ENCODE data around the gene KDM5B.
"Not testable (repeated sequence)": the region's sequence is repeated elsewhere in the genome, so short reads cannot be mapped to it uniquely, and the experiment has no call there.

Gene KDM5B

DNA sequence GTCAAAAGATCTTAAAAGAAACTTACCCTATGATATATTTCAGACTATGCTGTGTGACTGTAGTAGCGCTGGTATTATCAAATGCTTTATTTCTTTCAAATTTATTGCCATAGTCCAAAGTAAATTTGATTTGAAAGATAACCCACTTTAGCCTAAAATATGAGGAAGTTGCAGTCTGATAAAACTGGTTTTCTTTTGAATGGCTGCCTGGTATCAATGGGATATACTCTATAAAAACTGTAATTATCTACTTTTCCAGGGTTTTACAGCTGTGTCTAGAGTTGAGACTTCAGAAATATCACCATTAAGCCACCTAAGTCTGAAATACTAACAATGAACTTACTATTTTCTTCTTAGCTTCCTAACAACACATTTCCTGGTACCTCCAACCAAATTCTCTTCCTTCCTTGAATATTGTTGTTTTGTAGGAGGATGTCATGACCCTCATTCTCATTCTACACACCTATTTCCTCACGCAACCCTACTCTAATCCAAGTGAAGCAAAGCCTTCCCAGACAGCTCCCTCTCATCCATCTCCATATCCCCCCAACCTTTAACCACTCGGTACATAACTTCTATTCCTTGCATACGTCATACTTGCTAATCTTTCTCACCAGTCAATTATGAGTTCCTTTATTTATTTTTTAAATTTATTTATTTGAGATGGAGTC, 17.0 kb downstream of the KDM5B start:
- DNase-seq = no peak

DNA sequence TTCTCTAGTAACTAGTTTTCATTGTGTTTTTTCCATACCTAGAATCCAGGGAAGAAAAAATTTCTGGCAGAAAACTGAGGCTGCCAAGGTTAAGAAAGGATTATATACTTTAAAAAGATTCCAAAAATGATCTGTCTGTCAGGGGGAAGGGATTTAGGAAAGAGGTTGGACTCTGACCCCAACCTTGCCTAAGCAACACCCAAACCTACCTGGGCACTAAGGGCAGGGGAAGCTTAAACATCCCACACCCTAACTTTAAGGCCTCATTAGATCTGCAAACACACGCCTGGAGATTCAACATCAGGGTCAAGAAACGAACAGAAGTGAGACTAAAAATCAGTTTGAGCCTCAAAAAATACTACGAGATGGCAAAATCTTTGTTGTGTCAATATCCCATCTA, 19.4 kb downstream of the KDM5B start:
- no peak for DNase-seq

DNA sequence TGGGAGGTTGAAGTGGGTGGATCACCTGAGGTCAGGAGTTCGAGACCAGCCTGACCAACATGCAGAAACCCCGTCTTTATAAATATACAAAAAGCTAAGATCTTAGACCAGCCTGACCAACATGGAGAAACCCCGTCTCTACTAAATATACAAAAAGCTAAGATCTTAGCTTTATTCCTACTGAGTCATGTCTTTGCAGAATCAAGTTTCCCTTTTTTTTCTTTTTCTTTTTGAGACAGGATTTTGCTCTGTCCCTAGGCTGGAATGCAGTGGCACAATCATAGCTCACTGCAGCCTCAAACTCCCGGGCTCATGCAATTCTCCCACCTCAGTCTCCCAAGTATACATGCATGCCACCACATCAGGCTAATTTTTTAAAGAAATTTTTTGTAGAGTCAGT, 21.4 kb downstream of the KDM5B start:
- DNase-seq = no peak

DNA sequence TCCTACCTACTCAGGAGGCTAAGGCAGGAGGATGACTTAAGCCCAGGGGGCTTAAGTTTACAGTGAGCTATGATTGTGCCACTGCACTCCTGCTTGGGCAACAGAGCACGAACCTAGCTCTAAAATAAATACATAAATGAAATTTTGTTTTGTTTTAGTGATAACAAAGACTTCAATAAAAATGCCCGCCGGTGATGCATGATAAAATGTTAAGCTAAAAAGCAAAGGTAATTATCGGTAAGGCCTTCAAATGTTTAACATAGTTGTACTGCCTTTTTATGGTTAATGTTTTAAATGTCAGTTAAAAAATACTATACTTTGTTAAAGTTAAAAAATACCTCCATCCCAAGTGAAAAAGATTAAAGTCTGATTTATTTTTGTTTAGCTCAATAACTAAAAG, 27.0 kb downstream of the KDM5B start:
- no peak for DNase-seq

DNA sequence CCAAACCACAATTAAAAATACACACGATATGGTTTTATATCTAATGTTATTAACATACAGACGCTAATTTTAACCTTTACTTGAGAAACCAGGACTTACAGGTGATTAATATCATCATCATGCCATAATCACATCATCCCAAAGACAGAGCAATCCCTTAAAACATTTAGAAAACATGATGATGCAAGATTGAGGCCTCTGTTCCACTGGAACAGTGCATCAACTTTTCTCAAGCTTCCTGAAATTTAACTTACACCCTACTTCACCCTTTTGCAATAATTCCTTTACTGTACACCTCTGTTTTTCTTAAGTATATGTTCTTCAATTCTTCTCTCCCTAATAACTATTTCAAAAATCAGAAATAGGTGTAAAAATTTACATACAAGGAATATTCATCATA, 38.1 kb downstream of the KDM5B start:
- no peak for DNase-seq

DNA sequence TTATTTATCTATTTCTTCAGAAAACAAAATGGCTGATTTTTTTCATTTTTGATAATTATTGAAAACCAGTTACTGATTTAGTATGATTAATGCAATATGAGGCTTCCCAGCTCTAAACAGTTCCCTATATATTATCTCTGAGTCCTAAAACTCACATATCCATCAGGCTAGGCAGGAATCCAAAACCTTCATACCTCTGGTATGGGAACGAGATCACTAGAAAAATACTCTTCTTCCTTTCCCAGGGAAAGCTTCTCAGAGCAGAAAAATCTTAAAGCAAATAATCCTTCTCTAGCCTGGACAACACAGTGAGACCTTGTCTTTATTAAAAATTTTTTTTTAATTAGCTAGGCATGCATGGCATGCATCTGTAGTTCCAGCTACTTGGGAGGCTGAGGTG, 42.5 kb downstream of the KDM5B start:
- DNase-seq = no peak

DNA sequence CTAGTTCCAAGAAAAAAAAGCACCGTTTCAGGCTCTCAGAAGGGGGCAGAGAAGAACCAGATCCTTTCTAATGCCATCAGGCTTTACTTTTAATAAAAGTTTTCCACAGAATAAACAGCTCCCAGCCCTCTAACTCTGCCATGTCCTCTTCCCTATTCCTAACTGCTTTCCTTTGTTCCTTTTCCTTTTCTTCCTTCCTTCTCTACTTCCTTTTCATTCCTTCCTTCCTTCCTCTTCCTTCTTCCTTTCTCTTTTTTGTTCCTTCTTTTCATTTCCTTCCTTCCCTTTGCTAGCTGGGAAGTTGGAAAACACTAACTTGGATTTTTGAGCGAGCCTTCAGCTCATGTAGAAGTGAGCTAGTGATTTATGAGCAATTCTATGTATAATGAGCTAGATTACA, 46.2 kb downstream of the KDM5B start:
- DNase-seq = no peak

DNA sequence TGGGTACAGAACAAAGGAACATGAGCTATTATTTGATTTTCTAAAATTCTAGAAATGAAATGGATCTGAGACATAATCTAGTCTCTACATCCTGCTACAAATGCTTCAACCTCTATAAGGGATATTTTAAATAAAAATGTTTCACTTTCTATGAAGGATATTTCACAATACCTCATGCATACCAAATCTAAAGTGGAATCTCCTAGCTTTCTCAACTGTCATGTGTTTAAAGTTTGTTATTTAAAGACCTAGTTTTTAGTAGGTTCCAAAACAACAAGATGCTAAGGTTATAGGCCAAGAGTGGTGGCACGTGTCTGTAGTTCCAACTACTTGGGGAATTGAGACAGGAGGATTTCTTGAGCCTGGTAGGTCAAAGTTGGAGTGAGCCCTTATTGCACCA, 47.6 kb downstream of the KDM5B start:
- no peak for DNase-seq

DNA sequence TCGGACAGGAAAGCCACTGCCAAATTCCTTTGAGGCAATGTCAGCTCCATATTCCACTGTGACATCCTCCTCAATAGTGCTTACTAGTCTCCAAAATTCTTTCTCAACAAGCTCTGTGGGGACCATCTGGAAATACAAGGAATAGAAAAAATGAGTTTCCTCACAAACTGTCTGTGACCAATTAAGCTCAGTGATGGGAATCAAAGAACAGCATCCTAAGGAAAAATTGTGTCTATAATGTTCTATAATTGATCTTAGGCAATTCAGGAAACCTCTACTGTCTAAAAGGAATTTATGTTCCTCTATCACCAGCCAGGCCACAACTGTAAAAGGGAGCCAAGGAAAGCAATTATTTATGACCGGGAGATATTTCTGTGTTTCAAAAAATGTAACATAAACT, 51.8 kb downstream of the KDM5B start:
- no peak for DNase-seq

DNA sequence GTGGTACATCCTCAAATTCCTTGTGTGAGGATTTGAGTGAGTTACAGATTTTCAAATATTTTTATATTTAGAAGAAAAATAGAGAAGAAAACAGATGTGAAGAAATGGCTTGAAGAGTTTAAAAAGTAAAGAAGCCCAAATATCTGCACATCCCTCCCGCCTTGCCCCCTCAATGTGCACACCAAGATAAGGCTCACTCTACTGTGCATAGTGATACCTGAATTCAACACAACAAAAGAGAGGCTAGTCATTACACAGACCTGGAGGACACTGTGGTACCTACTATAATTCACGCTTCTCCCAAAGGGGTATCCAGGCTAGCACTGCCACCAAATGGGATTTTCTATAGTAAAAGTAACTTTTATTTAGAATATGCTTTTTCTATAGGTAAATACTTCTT, 53.9 kb downstream of the KDM5B start:
- no peak for DNase-seq

DNA sequence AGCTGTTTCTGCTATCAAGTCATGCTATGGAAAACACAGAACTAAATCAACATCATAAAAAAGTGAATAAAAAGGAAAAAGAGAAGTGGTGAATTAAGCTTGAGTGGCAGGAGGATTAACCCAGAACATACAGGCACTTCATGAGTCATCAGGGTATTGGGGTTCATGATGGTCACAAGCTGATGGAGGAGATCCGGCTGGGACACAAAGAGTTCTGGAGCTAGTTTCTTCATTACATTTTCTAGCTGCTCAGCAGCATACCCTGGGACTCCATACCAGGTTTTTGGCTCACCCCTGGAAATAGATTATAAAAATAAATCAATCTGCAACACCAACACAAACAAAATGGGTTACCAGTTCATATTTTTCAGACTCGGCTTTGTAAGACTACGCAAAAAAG, 55.4 kb downstream of the KDM5B start:
- DNase-seq = no peak

DNA sequence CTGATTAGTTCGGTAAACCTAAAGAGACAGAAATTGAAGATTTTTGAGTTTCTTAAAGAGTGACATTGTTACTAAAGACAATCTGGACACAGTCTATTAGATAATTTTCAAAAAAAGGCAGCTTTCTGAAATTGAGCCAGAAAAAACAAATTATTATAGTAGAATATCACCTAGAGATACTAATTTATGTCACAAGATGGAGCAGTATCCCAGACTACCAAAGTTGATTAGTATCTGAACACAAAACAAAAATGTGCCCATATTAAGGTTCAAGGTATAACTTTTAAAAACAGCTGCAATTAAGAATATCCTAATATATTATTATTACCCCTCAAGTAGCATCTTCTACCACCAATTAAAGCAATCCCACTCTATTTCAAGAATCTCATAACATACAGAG, 57.5 kb downstream of the KDM5B start:
- DNase-seq = no peak

DNA sequence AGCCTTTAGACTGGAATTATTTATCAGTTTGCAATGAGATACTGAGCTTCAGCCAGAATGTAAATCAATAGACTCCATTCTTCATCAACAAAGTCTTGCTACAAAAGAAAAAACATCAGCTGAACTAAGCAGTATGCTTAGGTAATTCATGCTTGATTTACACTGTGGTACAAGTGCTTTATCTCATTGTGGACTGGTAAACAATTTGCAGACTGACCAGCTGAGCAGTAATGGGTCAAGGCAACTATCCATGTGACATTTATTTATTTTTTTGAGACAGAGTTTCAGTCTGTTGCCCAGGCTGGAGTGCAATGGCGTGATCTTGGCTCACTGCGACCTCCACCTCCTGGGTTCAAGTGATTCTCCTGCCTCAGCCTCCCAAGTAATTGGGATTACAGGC, 58.2 kb downstream of the KDM5B start:
- no peak for DNase-seq

DNA sequence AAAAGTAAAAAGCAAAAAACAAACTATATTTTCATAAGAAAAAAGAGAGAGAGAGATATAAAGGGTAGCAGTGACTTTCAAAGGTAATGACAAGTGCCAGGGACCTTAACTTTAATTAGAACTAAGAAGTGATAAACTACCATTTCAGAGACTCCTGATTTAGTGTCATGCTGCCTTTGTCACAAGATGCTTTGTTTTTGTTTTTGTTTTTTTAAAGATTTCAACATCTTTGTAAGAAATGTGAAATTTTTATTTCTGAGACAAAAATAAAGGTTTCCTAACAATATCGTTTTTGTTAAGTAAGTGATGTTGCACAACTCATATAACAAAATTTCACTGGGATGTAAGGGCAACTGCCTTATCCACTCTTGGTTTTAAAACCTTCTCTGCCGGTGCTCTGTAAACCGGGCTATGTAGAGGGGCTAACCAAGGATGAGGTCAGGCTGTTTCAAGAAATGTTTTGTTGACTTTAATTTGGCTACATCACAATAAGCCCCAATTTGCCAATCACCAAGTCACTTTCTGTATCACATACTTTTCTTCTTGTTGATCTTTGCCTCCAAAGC, 62.8 kb downstream of the KDM5B start:
- DNase-seq = no peak

DNA sequence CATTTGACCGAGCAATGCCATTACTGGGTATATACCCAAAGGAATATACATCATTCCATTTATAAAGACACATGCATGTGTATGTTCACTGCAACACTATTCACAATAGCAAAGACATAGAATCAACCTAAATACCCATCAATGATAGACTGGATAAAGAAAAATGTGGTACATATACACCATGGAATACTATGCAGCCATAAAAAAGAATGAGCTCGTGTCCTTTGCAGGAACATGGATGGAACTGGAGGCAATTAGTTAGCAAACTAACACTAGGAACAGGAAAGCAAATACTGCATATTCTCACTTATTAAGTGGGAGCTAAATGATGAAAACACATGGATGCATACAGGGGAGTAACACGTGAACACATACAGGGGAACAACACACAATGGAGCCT, 63.5 kb downstream of the KDM5B start:
- DNase-seq = not testable (repeated sequence)

DNA sequence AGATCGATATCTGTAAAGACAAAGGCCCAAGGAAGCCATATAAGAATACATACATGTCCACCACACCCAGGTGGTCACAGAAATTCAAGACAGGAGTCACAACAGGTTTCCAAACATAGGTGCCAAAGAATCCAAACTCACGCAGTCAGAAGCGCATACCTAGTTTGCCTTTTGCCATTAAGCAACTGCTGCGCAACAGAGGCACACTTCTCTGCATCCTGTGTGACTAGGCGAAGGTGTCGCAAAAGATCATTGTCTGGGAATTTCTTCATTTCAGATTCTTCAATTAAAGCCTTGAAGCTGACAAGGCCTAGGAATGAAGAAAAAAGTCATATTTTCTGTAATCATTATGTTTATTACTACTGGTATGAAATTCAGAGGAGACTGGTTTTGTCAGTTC, 65.7 kb downstream of the KDM5B start:
- no peak for DNase-seq

DNA sequence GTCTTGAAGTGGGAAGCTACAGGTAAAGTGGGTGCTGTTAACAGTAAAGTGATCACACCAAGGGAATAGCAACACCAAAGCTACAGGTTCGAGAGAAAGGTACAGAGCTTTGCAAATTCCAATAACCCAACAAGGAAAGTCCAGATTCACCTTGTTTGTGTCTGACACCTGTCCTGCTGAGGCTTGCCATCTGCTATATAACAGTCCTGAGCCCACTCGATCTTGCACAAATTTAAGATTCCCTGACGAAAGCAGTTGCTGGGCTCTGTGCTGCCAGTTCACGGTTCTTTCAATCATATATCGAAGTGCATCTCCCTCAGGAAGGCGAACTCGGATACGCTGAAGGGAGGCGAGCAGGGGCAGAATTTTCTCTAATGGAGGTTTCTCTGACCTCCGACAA, 75.0 kb downstream of the KDM5B start:
- DNase-seq = no peak

DNA sequence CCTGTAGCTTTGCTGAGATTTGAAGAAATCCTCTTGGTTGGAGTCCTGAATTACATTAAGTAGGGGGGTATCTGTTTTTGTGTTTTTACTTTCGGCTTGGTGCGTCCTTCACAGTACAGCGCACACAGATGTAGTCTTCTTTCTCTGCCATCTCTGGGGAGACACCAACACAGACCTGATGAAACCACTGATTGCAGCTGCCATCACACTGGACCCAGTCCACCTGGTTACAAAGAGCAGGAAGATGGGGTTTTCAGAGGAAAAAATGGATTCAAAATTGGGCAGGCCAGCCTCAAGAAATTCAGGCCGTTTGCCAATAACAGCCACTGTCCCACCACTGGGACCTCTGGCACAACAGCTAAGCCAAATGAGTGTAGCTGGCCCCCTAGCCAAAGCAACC, 79.3 kb downstream of the KDM5B start:
- no peak for DNase-seq

DNA sequence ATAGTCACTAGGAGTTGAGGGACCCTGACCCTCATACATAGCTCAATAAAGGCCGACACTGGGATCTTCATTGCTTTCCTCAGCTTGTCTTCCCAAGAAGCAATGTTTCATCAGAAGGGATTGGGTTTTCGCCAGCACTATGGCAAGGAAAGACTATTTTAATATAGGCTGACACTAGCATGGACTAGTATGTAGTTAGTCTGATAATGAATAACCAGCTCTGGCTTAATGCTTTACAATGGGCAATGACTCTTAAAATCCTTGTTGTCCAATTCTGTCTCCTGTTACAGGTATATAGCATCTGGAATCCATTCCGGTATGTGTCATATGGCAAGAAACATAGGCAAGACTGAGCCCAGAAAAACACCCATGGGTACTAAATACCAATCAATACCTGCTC, 82.7 kb downstream of the KDM5B start:
- no peak for DNase-seq

DNA sequence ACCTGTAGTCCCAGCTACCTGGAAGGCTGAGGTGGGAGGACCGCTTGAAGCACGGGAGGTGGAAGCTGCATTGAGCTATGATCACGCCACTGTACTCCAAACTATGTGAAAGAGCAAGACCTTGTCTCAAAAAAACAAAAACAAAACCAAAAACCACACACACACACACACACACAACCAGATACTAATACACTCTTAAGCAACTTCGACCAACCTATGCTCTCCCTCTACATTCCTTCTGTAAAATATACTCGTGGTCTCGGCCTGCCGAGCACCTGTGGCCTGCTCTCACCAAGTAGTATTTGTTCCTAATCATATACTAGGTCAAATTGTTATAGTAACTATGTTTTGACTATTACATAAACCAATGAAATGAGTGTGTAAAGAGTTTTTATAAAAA, 84.5 kb downstream of the KDM5B start:
- DNase-seq = no peak

DNA sequence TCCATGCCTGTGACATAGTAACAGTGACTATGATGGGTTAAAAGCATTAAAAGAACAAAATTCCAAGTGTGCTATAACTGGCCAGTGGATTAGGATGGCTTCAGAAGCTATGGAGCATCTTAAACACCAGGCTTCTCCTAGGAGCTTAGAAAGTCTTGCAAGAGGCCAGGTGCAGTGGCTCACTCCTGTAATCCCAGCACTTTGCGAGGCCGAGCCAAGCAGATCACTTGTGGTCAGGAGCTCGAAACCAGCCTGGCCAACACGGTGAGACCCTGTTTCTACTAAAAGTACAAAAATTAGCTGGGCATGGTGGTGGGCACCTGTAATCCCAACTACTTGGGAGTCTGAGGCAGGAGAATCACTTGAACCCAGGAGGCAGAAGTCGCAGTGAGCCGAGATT, 85.2 kb downstream of the KDM5B start:
- not testable (repeated sequence) for DNase-seq

DNA sequence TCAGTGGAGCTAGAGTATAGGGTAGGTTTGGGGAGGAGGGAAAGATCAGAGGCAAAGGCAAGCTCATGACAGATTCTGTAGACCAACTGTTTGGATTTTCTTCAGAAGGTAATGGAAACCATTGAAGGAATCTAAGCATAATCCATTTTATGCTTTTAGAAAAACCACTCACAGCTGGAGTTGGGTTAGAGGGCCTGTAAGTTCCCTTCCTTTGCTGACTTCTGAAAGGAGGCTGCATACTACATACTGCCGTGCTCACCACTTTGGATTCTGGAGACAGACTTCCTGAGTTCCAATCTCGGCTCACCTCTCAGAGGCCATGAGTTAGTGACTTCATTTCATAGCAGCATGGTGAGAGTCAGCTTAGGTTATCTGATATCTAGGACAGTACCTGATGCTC, 91.6 kb downstream of the KDM5B start:
- no peak for DNase-seq

DNA sequence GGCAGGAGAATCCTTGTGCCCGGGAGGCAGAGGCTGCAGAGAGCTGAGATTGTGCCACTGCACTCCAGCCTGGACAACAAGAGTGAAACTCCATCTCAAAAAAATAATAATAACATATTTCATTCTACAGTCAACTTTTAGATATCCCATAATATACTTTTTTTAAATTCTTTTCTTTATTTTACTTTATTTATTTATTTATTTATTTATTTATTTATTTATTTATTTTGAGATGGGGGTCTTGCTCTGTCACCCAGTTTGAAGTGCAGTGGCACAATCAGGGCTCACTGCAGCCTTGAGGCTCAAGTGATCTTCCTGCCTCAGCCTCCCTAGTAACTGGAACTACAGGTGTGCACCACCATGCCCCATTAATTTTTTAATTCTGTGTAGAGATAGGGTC, 94.0 kb downstream of the KDM5B start:
- DNase-seq = not testable (repeated sequence)

DNA sequence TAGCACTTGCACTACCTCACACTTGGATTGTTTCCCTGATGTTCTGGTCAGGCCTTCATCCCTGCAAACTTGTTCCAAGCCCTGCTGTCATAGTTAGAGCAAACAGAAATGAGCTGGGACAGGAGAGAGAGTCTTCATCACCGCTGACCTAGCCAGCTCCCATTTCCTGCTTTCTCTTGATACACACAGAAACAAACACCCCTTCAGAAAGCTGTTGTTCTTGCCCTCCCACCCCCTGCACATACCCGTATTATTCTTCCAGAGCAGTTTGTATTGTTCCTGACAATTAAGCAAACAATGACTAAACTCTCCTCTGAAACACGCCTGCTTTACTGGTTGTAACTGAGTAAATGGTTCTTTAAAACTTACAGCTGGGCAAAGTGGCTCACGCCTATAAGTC, 95.1 kb downstream of the KDM5B start:
- no peak for DNase-seq

DNA sequence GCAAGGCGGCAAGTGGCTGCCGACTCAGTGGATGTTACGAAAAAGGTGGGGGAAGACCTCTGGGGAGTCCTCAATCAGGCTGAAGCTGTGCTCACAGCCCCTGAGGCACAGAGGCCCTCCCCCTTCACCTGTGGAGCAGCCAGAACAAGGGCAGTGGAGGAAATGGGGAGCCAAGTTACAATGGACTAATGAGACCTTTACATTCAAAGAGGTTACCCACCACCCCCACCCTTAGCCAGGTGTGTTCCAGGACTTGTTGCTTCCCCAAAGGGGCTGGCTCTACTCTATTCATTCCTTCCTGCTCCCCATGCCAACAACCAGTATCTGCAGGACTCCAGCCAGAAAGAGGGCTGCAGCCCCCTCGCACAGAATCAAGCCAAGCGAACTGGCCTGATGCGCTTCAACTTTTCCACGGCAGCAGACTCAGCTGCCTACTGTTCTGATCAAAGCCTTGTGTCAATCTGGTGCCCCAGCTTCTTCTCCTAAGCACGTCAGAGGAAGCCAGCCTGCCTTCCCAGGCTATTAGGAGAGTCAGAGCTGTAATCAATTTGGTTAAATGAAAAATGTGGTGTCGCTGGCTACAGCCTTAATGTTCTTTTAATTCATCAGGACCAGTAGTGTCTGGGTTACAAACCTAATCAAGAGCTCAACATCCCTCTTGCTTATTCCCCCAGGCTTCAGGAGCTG, 96.1 kb downstream of the KDM5B start:
- DNase-seq = no peak

All from stimulated activated CD4-positive, alpha-beta T cell treated with anti-CD3 and anti-CD28 coated beads, Interleukin-4, amount 100 ng/mL, for 24 hours (primary cell).